GM19351 (cell line): ENCODE results near the gene FAM117B.
"Not testable (repeated sequence)": the region's sequence is repeated elsewhere in the genome, so short reads cannot be mapped to it uniquely, and the experiment has no call there.

ENCODE experiments used
- ATAC-seq: cut with Tn5 transposase; IDR thresholded peaks from one replicate; pipeline ENCODE4 v1.9.1; 2021; ENCODE audit warnings: mild to moderate bottlenecking, moderate library complexity; ENCODE audit not compliant: unreplicated experiment

Gene FAM117B

GRCh38 chr2:202807431-202808138 is 172.8 kb downstream of the FAM117B start:
- ATAC-seq = not testable (repeated sequence)

- no peak for ATAC-seq
Measured at GRCh38 chr2:202808754-202809153, 174.0 kb downstream of the FAM117B start.

- no peak for ATAC-seq
Measured at GRCh38 chr2:202813387-202813786, 178.6 kb downstream of the FAM117B start.

- no peak for ATAC-seq
Measured at GRCh38 chr2:202814226-202814625, 179.5 kb downstream of the FAM117B start.

- ATAC-seq = no peak
Measured at GRCh38 chr2:202815548-202816360, 181.0 kb downstream of the FAM117B start.

- no peak for ATAC-seq
Measured at GRCh38 chr2:202817771-202818170, 183.0 kb downstream of the FAM117B start.

- ATAC-seq = no peak
Measured at GRCh38 chr2:202818321-202818720, 183.6 kb downstream of the FAM117B start.
